Lower lobe of right lung (tissue), 2 donors: ENCODE data around the gene HELZ. TPM values are rescaled to one million over a fixed set of nuclear protein-coding genes. Genes with fewer than 3 reads are reported as not detected.

Source experiments
- ATAC-seq, 2 donors: fragments of 200-7000 bp; cut with Tn5 transposase; one replicate each; pipeline ENCODE4 v1.9.1; 2020 to 2022; ENCODE audit warnings: mild to moderate bottlenecking in 2 of 2, moderate library complexity in 2 of 2
- DNase-seq: peaks from one replicate; pipeline ENCODE4 v3.0.0-alpha.2; 2020
- H3K27ac ChIP-seq: fragments of 200-600 bp; one replicate; pipeline ENCODE4 v1.8.0; 2022
- H3K27me3 ChIP-seq: fragments of 200-600 bp; one replicate; pipeline ENCODE4 v1.8.0; 2022; ENCODE audit warnings: low read depth
- H3K36me3 ChIP-seq: fragments of 200-600 bp; one replicate; pipeline ENCODE4 v1.8.0; 2022; ENCODE audit warnings: mild to moderate bottlenecking
- H3K4me1 ChIP-seq: fragments of 200-600 bp; one replicate; pipeline ENCODE4 v1.8.0; 2022
- H3K4me3 ChIP-seq: fragments of 200-600 bp; one replicate; pipeline ENCODE4 v1.8.0; 2022; ENCODE audit warnings: mild to moderate bottlenecking
- H3K9me3 ChIP-seq: fragments of 200-600 bp; one replicate; pipeline ENCODE4 v1.8.0; 2022
- CTCF ChIP-seq: fragments of 200-600 bp; IDR thresholded peaks from one replicate; pipeline ENCODE4 v1.8.0; 2022; ENCODE audit warnings: antibody characterized with exemption, mild to moderate bottlenecking
- intact Hi-C: fragments of 100-400 bp; cut with DNase I; formaldehyde crosslinking; loops from one replicate; pipeline ENCODE4 v1.11.0; 2022
- total RNA-seq: library from RNA; stranded (reverse); fragmentation: NEBNext Ultra II Directional; extraction: Animal tissue kit (Norgen Biotek cat#: 25700); gene quantifications from one replicate; pipeline ENCODE4 v1.2.1, GENCODE V29; 2021
- donor health status: DM: no; HTN: yes; CAD: no; lungs with severe emphysema.

Gene HELZ
- total RNA-seq, 1 donor from 2014 or later = 68.9 TPM

DNA sequence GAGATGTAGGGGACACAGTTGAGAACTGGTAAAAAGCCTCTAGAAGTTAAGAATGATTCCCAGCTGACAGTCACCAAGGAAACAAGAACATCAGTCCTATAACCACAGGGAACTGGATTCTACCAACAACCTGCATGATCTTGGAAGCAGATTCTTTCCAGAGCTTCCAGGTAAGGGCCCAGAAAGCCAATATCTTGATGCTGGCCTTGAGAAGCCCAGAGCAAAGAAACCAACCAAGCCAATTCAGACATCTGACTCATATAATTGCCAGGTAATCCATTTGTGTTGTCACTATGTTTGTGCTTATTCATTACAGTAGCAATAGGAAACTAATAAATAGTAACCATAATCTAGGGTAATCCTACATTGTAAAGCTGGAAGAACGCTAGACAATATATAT lies 119.1 kb downstream of the HELZ start:
- H3K9me3 ChIP-seq = no peaks in the 10 kb centered on the region
- no peak for DNase-seq
- no peak for ATAC-seq
- H3K36me3 ChIP-seq = peaks cover 59% of the 10 kb centered on the region
- TF ChIP-seq CTCF = no peak
- intact Hi-C loops = no loop called here
- H3K4me1 ChIP-seq = no peaks in the 10 kb centered on the region
- H3K4me3 ChIP-seq = no peak overlapping the region
- no peaks in the 10 kb centered on the region for H3K27me3 ChIP-seq
- H3K27ac ChIP-seq = no peak overlapping the region

- TF ChIP-seq CTCF = no peak
- Histone ChIP-seq H3K4me3 (no peak overlapping the region), H3K4me1 (no peaks in the 10 kb centered on the region), H3K36me3 (peaks cover 64% of the 10 kb centered on the region), H3K27me3 (no peaks in the 10 kb centered on the region), H3K9me3 (no peaks in the 10 kb centered on the region), H3K27ac (no peak overlapping the region)
- intact Hi-C loops = no loop called here
- ATAC-seq (no peak), DNase-seq (no peak)
Measured at GRCh38 chr17:67125417-67125816, 119.6 kb downstream of the HELZ start.

DNA sequence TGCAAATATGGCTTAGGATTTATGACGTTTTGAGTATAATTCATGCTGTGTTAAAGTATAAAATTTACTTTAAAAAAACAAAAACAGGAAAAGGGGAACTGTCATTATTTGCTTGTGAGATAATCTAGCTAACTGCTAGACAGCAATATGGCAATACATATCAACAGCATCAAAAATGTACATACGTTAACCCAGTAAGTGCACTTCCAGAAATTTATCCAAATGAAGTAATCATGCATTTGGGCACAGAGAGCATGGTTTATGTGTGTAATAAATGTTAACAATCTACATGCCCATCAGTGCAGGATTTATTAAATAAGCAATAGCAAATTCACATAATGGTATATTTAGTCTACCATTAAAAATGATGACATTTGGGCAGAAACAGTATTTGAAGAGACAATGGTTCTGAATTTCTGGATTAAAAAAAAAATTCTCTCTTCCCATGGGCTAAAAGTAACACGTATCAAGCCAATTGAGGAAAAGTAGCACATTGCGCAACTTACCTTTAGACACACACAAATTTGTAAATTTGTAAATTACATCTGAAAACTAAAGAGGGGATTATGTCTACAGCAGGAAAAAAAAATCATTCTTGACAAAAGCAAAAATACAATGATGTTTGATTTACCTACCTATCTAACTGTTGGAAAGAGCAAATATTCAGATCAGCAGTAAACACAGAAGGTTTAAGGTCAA lies 120.4 kb downstream of the HELZ start:
- no peak for TF ChIP-seq CTCF
- DNase-seq (no peak), ATAC-seq (no peak)
- Histone ChIP-seq H3K4me3 (no peak overlapping the region), H3K36me3 (peaks cover 72% of the 10 kb centered on the region), H3K4me1 (no peaks in the 10 kb centered on the region), H3K27ac (no peak overlapping the region), H3K27me3 (no peaks in the 10 kb centered on the region), H3K9me3 (no peaks in the 10 kb centered on the region)
- intact Hi-C loops = no loop called here

- ATAC-seq (no peak), DNase-seq (no peak)
- Histone ChIP-seq H3K9me3 (no peaks in the 10 kb centered on the region), H3K4me3 (no peak overlapping the region), H3K27me3 (no peaks in the 10 kb centered on the region), H3K27ac (no peak overlapping the region), H3K36me3 (peaks cover 79% of the 10 kb centered on the region), H3K4me1 (no peaks in the 10 kb centered on the region)
- no peak for TF ChIP-seq CTCF
- intact Hi-C loops = no loop called here
Measured at GRCh38 chr17:67123699-67124098, 121.3 kb downstream of the HELZ start.

DNA sequence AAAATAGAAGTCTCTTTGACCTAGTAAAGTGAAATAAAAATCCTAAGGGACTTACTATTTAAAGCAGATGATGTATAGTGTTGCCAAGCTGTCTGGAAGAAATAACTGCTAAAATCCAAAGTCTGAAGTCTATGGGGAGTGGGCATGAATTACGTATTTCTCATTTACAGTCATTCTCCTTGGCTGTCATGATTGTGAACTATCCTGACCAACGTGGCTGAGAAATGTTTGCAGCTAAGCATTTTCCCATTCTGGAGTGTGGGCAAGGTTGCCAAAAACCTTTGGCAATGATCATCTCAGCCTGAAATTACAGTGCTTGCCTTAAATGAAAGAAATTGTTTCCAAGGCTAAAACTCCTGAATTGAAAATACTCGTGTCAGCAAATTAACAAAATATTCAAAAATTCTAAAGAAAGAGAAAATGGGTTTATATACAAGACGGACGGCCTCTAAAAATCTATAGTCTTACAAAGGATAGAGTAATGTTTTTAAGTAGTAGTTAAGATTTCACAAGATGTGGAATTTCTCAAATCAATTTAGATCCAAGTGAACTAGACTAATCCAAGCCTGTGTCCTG lies 123.6 kb downstream of the HELZ start:
- Histone ChIP-seq H3K27me3 (no peaks in the 10 kb centered on the region), H3K27ac (no peak overlapping the region), H3K4me3 (no peak overlapping the region), H3K4me1 (no peaks in the 10 kb centered on the region), H3K9me3 (peaks cover 5% of the 10 kb centered on the region), H3K36me3 (peaks cover 78% of the 10 kb centered on the region)
- DNase-seq (no peak), ATAC-seq (no peak)
- TF ChIP-seq CTCF = no peak
- intact Hi-C loops = no loop called here
